ENCODE results near the gene PITX2. TPM values are rescaled to one million over a fixed set of nuclear protein-coding genes. Genes with fewer than 3 reads are reported as not detected.

Gene PITX2
- total RNA-seq, 4 donors from 2014 or later = not detected

DNA sequence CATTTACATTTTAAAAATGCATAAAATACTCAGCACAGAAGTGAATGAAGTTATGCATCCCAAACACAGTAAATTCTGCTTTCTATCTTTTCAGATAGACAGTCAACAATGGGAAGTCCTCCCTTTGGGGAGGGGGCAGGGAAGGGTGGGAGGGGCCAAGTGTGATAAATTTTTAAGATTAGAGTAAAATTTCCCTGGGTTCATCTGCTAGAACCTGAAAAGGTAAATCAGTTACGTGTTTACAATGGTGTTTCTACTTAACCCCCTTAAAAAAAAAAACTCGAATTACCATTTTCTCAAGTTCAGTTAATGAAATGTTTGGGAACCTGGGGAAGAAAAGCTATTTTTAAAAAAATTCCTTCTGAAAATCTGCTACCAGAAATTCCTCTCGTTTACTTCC is 9.1 kb downstream of the PITX2 start:
- no peak for DNase-seq
- Histone ChIP-seq H3K4me3 (replicated peaks in 1 of 3) (no peak overlapping the region), H3K4me1 (peaks cover 0 to 12% of the 10 kb centered on the region in 2 donors), H3K36me3 (no peaks in the 10 kb centered on the region), H3K27ac (no peak overlapping the region), H3K9me3 (no peaks in the 10 kb centered on the region), H3K27me3 (peaks cover 67% of the 10 kb centered on the region)
- TF ChIP-seq, protein P1, sequence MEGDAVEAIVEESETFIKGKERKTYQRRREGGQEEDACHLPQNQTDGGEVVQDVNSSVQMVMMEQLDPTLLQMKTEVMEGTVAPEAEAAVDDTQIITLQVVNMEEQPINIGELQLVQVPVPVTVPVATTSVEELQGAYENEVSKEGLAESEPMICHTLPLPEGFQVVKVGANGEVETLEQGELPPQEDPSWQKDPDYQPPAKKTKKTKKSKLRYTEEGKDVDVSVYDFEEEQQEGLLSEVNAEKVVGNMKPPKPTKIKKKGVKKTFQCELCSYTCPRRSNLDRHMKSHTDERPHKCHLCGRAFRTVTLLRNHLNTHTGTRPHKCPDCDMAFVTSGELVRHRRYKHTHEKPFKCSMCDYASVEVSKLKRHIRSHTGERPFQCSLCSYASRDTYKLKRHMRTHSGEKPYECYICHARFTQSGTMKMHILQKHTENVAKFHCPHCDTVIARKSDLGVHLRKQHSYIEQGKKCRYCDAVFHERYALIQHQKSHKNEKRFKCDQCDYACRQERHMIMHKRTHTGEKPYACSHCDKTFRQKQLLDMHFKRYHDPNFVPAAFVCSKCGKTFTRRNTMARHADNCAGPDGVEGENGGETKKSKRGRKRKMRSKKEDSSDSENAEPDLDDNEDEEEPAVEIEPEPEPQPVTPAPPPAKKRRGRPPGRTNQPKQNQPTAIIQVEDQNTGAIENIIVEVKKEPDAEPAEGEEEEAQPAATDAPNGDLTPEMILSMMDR (IDR thresholded peaks at IDR 0.05) = no peak
- 14 to 25% methylated on average over 3 of the region's 3 CpGs for WGBS, 2 donors
- intact Hi-C loops (cut with DNase I) = no loop called here

DNA sequence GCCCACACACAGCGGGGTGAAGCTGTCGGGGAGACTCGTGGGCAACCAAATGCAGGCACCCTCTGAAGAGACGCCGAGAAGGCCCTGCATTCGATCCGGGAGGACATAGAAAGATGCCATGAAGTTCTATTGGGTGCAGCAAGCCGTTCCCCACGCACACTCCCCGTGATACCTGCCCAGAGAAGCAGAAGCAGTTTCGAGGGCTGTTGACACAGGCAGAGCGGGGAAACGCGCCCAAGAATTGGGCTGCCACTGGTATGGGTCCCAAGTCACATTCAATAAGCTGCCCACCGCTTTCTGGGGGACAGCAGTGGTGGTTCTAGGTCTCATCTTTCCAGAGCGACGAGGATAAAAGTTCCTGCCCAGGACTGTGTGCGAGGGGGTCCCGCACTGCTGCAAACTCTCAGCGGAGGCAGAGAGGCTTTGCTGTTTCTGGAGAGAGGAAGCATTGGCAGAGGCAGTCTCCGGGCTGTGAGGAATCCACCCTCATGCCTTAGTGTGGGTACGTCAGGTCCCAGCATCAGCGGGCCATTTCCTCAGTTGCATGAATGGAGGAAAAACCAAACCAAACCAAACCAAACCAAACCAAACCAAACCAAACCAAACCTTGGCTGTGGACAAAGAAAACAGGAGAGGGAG is 10.1 kb downstream of the PITX2 start:
- H3K27ac ChIP-seq = no peak overlapping the region
- peaks cover 0 to 5% of the 10 kb centered on the region in 2 donors for H3K4me1 ChIP-seq
- DNase-seq = no peak
- TF ChIP-seq, protein P1 (IDR thresholded peaks at IDR 0.05) = no peak
- no peak for TF ChIP-seq POLR2A (IDR thresholded peaks at IDR 0.05)
- WGBS, 2 donors = 7 to 20% methylated on average over 23 of the region's 23 CpGs
- H3K36me3 ChIP-seq = no peaks in the 10 kb centered on the region
- H3K27me3 ChIP-seq = peaks cover 57% of the 10 kb centered on the region
- H3K9me3 ChIP-seq = no peaks in the 10 kb centered on the region
- H3K4me3 ChIP-seq (replicated peaks in 1 of 3) = no peak overlapping the region
- intact Hi-C loops (cut with DNase I) = no loop called here

DNA sequence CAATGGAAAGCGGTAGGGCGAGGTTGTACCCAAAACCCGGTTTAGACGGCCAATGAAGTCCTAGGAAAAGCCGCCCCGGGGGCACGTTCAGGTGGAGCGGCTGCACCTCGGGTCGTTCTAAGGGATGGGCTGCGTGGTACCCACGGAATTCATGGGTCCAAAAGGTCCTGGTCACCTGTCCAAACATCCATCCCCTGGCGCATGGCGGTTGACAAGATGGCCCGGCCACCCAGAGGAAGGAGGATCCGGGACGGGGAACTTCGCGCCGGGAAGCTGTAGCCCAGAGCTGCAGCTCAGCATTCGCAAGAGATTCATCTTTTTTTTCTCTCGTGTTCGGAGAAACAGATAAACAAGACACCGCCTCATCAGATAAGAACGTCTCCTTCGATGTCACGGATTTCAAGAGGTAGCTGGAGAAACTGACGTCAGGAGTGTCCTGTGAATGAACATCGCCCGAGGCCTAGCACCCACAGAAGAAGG is 10.9 kb downstream of the PITX2 start:
- H3K4me1 ChIP-seq = peaks cover 0 to 5% of the 10 kb centered on the region in 2 donors
- peaks cover 49% of the 10 kb centered on the region for H3K27me3 ChIP-seq
- no peaks in the 10 kb centered on the region for H3K36me3 ChIP-seq
- no peak for DNase-seq
- no peak overlapping the region for H3K27ac ChIP-seq
- no peaks in the 10 kb centered on the region for H3K9me3 ChIP-seq
- intact Hi-C loops (cut with DNase I) = no loop called here
- TF ChIP-seq, protein P1 (IDR thresholded peaks at IDR 0.05) = no peak
- TF ChIP-seq POLR2A (IDR thresholded peaks at IDR 0.05) = no peak
- 14 to 22% methylated on average over 21 to 30 of the region's 30 CpGs for WGBS, 2 donors
- H3K4me3 ChIP-seq (replicated peaks in 1 of 3) = no peak overlapping the region

DNA sequence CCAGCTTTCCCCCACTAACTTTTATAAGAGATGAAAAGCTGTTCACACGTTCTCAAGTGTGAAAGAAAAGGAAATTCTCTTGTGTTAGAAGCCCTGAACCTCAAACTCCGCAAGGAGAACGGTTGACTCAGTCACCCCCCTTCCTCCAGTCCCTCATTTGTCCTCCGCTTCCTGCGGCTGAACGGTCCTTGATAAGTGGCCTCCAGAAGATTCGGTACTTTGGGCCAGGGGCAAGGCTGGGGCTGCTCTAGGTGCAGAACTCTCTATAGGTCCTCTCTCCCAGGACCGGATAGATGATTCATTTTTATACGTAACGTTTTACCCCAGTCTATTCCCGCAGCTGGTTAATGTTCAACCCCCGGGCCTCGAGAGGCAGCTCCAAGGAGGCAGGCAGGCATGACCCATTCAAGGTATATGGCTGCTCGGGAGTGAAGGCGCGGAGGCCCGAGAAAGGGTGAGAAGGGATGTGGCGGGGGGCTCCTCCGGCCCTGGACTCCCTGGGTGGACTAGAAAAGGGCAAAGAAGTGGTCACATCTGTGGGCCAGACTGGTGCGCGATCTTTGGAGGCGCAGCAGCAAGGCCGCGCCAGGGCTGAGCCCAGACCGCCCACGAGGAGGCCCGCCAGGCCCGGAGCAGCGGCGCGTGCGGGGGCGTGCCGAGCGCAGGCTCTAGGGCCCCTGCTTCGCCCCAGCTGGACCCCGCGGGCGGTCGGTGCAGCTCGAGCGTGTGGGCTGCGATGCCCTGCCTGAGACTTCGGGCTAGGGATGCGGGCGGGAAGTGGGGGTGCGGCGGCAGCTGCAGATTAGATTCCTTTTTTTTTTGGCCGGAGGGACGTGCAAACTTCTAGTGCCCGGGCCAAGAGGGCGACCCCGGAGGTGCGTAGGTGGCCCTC is 11.7 kb downstream of the PITX2 start:
- H3K4me1 ChIP-seq = peaks cover 0 to 5% of the 10 kb centered on the region in 2 donors
- H3K9me3 ChIP-seq = no peaks in the 10 kb centered on the region
- no peak for DNase-seq
- no peak overlapping the region for H3K27ac ChIP-seq
- H3K4me3 ChIP-seq (replicated peaks in 1 of 3) = no peak overlapping the region
- TF ChIP-seq, protein P1 (IDR thresholded peaks at IDR 0.05) = no peak
- TF ChIP-seq POLR2A (IDR thresholded peaks at IDR 0.05) = no peak
- H3K27me3 ChIP-seq = peaks cover 42% of the 10 kb centered on the region
- intact Hi-C loops (cut with DNase I) = no loop called here
- WGBS, 2 donors = 9 to 10% methylated on average over 21 to 28 of the region's 54 CpGs
- H3K36me3 ChIP-seq = no peaks in the 10 kb centered on the region

DNA sequence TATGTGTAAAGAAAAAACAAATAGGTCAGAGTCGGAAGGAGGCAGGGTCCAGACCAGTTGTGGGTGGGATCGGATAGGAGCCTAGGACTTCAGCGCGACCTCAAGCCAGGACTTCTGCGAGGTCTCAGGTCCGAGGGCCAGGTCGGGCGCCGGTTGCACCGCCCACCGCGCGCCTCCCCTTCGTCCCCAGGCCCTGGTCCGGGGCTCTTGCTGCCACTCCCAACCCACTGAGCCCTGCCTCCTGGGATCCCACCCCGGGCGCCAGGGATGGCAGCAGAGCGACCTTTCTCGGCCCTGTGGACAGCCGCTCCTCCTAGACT is 12.3 kb downstream of the PITX2 start:
- TF ChIP-seq POLR2A (IDR thresholded peaks at IDR 0.05) = no peak
- TF ChIP-seq, protein P1 (IDR thresholded peaks at IDR 0.05) = no peak
- no peak for DNase-seq
- Histone ChIP-seq H3K36me3 (no peaks in the 10 kb centered on the region), H3K9me3 (no peaks in the 10 kb centered on the region), H3K27me3 (peaks cover 36% of the 10 kb centered on the region), H3K27ac (no peak overlapping the region), H3K4me3 (replicated peaks in 1 of 3) (no peak overlapping the region), H3K4me1 (peaks cover 0 to 5% of the 10 kb centered on the region in 2 donors)
- WGBS, 2 donors = 6 to 12% methylated on average over 18 to 20 of the region's 20 CpGs
- intact Hi-C loops (cut with DNase I) = no loop called here

Data from thyroid gland (tissue), 4 donors.